BLaER1 treated with 17β-estradiol and CSF1 and Interleukin-3, amounts not matched to agents 10 nM and 100 nM (cell line): ENCODE data around the gene PPP2R5B.
A peak's percentile ranks its signal among the peaks of the same experiment; 100 is the strongest.

ENCODE experiments used
- H3K27ac ChIP-seq, 11 experiments: shearing (Covaris generic); formaldehyde crosslinking; 2 replicates each; pipeline ENCODE4 v1.8.1; 2022
- H3K27me3 ChIP-seq, 11 experiments: shearing (Covaris generic); formaldehyde crosslinking; 2 replicates each; pipeline ENCODE4 v1.8.1; 2022
- H3K36me3 ChIP-seq, 11 experiments: shearing (Covaris generic); formaldehyde crosslinking; 2 replicates each; pipeline ENCODE4 v1.8.1; 2022
- H3K4me1 ChIP-seq, 10 experiments: shearing (Covaris generic); formaldehyde crosslinking; 2 replicates each; pipeline ENCODE4 v1.8.1; 2022
- H3K4me2 ChIP-seq, 11 experiments: shearing (Covaris generic); formaldehyde crosslinking; 2 replicates each; pipeline ENCODE4 v1.8.1; 2022
- H3K4me3 ChIP-seq, 10 experiments: shearing (Covaris generic); formaldehyde crosslinking; 2 replicates each; pipeline ENCODE4 v1.8.1; 2022
- H3K9ac ChIP-seq, 11 experiments: shearing (Covaris generic); formaldehyde crosslinking; 2 replicates each; pipeline ENCODE4 v1.8.1; 2022
- H3K9me3 ChIP-seq, 11 experiments: shearing (Covaris generic); formaldehyde crosslinking; replicated peaks in 1 of 11; 2 replicates each; pipeline ENCODE4 v1.8.1; 2022
- H4K20me1 ChIP-seq, 11 experiments: shearing (Covaris generic); formaldehyde crosslinking; 2 replicates each; pipeline ENCODE4 v1.8.1; 2022
- Cebpa-rat ChIP-seq, 11 experiments: shearing (Covaris generic); IDR thresholded peaks; 2 replicates each; pipeline ENCODE4 v1.8.1; 2022

The PPP2R5B gene

DNA sequence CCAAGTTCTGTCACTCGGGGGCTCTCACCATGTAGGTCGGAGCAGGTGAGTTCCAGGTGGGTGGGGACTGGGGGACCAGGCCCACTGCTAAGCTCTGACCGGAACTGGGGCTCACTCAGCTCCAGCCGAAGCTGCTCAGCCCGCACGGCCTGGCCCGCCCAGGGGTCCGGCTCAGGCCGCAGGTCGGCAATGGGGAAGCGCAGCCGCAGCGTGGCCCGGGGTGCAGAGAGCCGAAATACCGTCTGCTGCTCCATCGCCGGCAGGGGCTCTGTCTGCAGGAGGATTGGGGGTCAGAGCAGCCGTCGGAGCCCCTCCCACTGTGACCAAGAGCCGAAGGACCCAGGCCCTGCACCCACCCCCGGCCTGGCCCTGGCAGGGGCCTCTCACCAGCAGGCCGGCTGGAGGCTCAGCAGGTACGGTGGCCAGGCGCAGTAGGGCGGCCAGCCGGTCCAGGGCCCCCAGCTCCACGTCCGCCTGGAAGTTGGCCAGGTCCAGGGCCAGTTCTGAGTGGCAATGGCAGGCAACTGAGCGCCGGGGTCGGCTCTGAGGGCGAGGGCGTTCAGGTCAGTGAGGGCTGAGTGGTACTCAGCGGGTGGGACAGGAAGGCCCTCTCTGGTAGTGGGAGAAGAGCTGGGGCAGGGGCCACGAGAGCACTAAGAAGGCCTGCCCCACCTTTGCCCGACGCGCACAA is 14.7 kb upstream of the PPP2R5B start:
- no peaks in the 10 kb centered on the region for H3K27me3 ChIP-seq
- no peak for TF ChIP-seq Cebpa-rat (IDR thresholded peaks at IDR 0.05)
- H3K4me1 ChIP-seq, result peaks cover 0 to 9% (median 0%) of the 10 kb centered on the region in 10 experiments; a peak in 7 of 20 replicates
- H3K9me3 ChIP-seq, result no peaks in the 10 kb centered on the region
- H3K9ac ChIP-seq, result no peak overlapping the region
- H3K27ac ChIP-seq, result no peak overlapping the region
- H3K36me3 ChIP-seq, result peaks cover 83 to 98% (median 96%) of the 10 kb centered on the region in 11 experiments
- H3K4me3 ChIP-seq, result no peak overlapping the region
- H4K20me1 ChIP-seq, result peaks cover 0 to 30% (median 0%) of the 10 kb centered on the region in 11 experiments; a peak in 3 of 22 replicates
- no peak overlapping the region for H3K4me2 ChIP-seq

DNA sequence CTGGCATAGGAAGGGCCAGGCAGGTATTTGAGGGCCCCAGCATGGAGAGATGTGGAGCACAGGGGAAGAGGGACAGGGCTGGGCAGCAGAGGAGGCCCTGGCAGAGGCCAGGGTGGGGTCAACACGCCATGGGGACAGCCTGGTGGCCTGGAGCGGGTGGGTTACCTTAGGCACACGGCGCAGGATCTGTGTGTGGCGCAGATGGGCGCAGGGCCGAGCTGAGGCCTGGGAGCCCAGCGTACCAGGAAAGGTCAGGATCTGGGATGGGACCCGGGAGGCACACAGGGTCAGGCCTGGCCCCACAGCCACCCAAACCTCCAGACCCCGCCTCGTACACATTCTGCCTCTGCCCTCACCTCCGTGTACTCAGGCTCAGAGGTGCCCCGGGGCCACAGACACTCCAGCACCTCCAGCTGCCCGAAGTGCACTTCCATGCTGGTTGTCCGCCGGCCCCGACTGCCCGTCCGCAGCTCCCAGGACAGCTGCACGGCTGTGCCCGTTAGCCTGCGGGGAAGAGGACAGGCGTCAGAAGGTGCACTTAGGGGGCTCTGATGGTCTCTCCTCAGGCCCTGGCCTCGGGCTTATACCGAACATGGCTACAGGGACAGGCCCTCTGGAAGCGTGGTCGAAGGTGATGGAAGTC is 13.9 kb upstream of the PPP2R5B start:
- Histone ChIP-seq H3K27ac (no peak overlapping the region), H3K4me2 (no peak overlapping the region), H4K20me1 (peaks cover 0 to 26% (median 4%) of the 10 kb centered on the region in 11 experiments; a peak in 8 of 22 replicates), H3K4me3 (no peak overlapping the region), H3K36me3 (peaks cover 77 to 90% (median 89%) of the 10 kb centered on the region in 11 experiments), H3K4me1 (peaks cover 4 to 13% (median 6%) of the 10 kb centered on the region in 10 experiments; a peak in 19 of 20 replicates), H3K9ac (no peak overlapping the region), H3K27me3 (no peaks in the 10 kb centered on the region), H3K9me3 (no peaks in the 10 kb centered on the region)
- no peak for TF ChIP-seq Cebpa-rat (IDR thresholded peaks at IDR 0.05)

DNA sequence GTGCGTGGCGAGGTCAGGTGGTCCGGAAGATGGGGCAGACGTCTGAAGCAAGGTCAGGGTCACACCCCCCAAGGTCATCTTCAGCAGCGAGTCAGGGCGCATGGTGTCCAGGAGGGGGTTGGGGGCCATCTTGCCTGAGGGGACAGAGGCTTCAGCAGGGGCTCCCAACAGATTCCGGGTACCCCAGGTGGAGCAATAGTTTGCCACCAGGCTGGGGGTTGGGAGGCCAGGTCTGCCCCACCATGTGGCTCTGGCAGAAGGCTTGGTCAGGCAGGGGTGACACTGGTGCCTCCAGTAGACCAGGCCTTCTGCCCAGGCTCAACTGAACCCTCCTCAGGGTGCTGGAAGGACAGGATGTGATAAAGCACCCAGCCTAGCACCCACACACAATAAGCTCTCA is 13.3 kb upstream of the PPP2R5B start:
- TF ChIP-seq Cebpa-rat (IDR thresholded peaks at IDR 0.05), result no peak
- Histone ChIP-seq H3K27me3 (no peaks in the 10 kb centered on the region), H3K4me2 (no peak overlapping the region), H3K4me1 (peaks cover 9 to 18% (median 12%) of the 10 kb centered on the region in 10 experiments), H3K4me3 (no peak overlapping the region), H3K36me3 (peaks cover 72 to 84% (median 83%) of the 10 kb centered on the region in 11 experiments), H3K9ac (peak overlapping the region in 4 of 11 experiments; percentile 15 to 46 (median 30); a peak in 3 of 22 replicates), H4K20me1 (peaks cover 0 to 20% (median 5%) of the 10 kb centered on the region in 11 experiments; a peak in 8 of 22 replicates), H3K27ac (peak overlapping the region in 2 of 11 experiments; percentile 23 to 34; a peak in 2 of 22 replicates), H3K9me3 (no peaks in the 10 kb centered on the region)

DNA sequence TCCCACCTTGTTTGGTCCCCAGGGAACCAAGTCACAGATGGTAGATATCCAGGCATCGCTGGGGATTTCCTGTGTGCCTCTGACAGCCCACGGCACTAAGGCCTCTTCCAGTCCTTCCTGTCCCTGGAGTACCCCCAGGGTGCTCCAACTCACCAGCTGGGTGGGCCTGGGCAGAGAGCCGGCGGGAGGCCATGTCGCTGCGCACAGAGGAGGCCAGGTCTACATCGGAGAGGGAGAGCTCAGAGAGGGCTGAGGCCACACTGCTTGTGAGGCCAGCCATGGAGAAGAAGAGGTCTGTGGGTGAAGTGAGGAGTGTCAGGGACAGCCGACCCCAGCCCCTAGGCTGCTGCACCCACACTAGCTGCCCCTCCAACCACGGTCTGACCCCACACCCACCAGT is 12.8 kb upstream of the PPP2R5B start:
- H3K36me3 ChIP-seq, result peaks cover 69 to 79% (median 77%) of the 10 kb centered on the region in 11 experiments
- 0 out of 22 replicates have a peak overlapping the region, but pooled peaks of 1 of the 11 experiments have one; percentile 0 for H3K4me2 ChIP-seq
- TF ChIP-seq Cebpa-rat (IDR thresholded peaks at IDR 0.05), result no peak
- no peak overlapping the region for H3K4me3 ChIP-seq
- peak overlapping the region in 2 of 11 experiments; percentile 23 to 34; a peak in 5 of 22 replicates for H3K27ac ChIP-seq
- H3K9ac ChIP-seq, result peak overlapping the region in 4 of 11 experiments; percentile 15 to 46 (median 30); a peak in 6 of 22 replicates
- H3K4me1 ChIP-seq, result peaks cover 12 to 24% (median 14%) of the 10 kb centered on the region in 10 experiments
- no peaks in the 10 kb centered on the region for H3K9me3 ChIP-seq
- no peaks in the 10 kb centered on the region for H3K27me3 ChIP-seq
- peaks cover 0 to 18% (median 5%) of the 10 kb centered on the region in 11 experiments; a peak in 8 of 22 replicates for H4K20me1 ChIP-seq

DNA sequence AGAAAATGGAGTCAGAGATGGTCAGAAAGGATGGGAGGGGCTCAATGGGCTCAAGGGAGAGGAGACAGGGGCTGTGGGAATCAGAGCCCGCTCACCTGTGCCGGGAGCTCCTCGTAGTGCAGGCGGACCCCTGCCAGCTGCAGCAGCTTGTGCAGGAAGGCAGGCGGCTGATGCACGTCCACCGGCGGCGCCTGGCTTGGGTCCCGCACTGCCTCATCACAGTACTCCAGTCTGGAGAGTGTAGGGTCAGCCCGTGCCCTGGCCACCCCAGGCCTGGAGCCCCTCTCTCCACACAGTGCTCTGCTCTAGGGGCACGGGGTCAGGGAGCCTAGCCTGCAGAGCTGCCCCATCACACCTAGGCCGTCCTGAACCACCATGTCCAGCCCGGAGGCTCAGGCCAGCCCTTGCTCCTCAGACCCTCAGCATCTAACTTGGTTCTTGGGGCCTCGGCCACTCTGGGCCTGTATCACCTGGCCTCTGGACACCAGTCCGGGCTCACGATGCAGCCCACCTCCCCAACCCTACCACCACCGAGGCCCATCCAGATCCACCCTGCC is 11.2 kb upstream of the PPP2R5B start:
- Histone ChIP-seq H3K9ac (0 out of 22 replicates have a peak overlapping the region, but pooled peaks of 3 of the 11 experiments have one; percentile 2 to 10 (median 5)), H3K4me2 (no peak overlapping the region), H3K27ac (no peak overlapping the region), H3K9me3 (no peaks in the 10 kb centered on the region), H4K20me1 (peaks cover 0 to 18% (median 5%) of the 10 kb centered on the region in 11 experiments; a peak in 8 of 22 replicates), H3K4me1 (peaks cover 18 to 31% (median 22%) of the 10 kb centered on the region in 10 experiments), H3K4me3 (no peak overlapping the region), H3K36me3 (peaks cover 60 to 64% (median 62%) of the 10 kb centered on the region in 11 experiments), H3K27me3 (no peaks in the 10 kb centered on the region)
- no peak for TF ChIP-seq Cebpa-rat (IDR thresholded peaks at IDR 0.05)

GRCh38 chr11:64914123-64914522 is 10.4 kb upstream of the PPP2R5B start:
- no peaks in the 10 kb centered on the region for H3K27me3 ChIP-seq
- peaks cover 27 to 40% (median 31%) of the 10 kb centered on the region in 10 experiments for H3K4me1 ChIP-seq
- no peak overlapping the region for H3K4me3 ChIP-seq
- TF ChIP-seq Cebpa-rat (IDR thresholded peaks at IDR 0.05), result no peak
- peak overlapping the region in 3 of 11 experiments; percentile 13 to 35 (median 29); a peak in 1 of 22 replicates for H3K9ac ChIP-seq
- H3K36me3 ChIP-seq, result peaks cover 51 to 55% (median 53%) of the 10 kb centered on the region in 11 experiments
- H3K27ac ChIP-seq, result no peak overlapping the region
- no peaks in the 10 kb centered on the region for H3K9me3 ChIP-seq
- peaks cover 0 to 18% (median 5%) of the 10 kb centered on the region in 11 experiments; a peak in 8 of 22 replicates for H4K20me1 ChIP-seq
- no peak overlapping the region for H3K4me2 ChIP-seq

GRCh38 chr11:64915376-64915887 is 9.1 kb upstream of the PPP2R5B start:
- H3K4me1 ChIP-seq, result peaks cover 40 to 53% (median 44%) of the 10 kb centered on the region in 10 experiments
- peak overlapping the region in 10 of 11 experiments; percentile 77 to 90 (median 86); a peak in 20 of 22 replicates for H3K27ac ChIP-seq
- H3K36me3 ChIP-seq, result peaks cover 38 to 42% (median 40%) of the 10 kb centered on the region in 11 experiments
- H4K20me1 ChIP-seq, result peaks cover 0 to 18% (median 5%) of the 10 kb centered on the region in 11 experiments; a peak in 7 of 22 replicates
- H3K4me2 ChIP-seq, result peak overlapping the region; percentile 83 to 98 (median 96)
- H3K9me3 ChIP-seq, result no peaks in the 10 kb centered on the region
- H3K9ac ChIP-seq, result peak overlapping the region; percentile 87 to 95 (median 91)
- H3K4me3 ChIP-seq, result peak overlapping the region; percentile 68 to 91 (median 78); a peak in 19 of 20 replicates
- H3K27me3 ChIP-seq, result no peaks in the 10 kb centered on the region
- no peak for TF ChIP-seq Cebpa-rat (IDR thresholded peaks at IDR 0.05)

DNA sequence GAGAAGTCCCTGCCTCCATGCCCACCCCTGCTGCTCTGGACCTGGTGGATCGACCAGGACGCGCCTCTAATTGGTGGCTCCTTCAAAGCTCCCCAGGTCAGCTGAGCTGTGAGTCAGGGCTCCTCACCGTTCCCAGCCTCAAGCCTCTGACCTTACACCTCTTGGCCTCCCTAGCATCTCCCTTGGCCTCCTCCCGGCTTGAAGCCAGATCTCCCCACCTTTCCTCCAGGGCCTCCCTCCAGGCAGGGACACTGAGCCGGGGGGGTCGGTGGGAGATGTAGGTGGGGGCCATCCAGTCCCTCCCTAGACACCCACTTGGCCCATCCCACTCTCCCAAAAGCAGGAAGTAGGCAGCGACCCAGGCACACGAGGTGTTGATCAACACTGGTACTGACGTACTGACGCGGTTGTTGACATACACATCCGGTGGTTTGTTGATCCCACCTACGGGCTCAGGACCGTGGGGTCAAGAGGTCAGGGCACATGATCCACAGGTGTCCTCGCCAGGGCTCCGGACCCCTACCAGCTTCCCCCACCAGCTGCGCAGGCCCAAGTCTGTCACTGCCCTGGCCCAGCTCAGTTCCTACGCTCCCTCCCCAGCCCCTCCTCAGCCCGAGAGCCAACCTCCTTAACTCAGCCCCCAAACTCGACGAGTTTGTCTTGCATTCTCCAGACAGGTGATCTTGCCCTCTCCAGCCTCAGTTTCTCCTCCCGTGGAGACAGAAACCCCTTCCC is 8.3 kb upstream of the PPP2R5B start:
- peaks cover 46 to 60% (median 51%) of the 10 kb centered on the region in 10 experiments for H3K4me1 ChIP-seq
- H3K36me3 ChIP-seq, result peaks cover 30 to 34% (median 33%) of the 10 kb centered on the region in 11 experiments
- no peaks in the 10 kb centered on the region for H3K9me3 ChIP-seq
- peak overlapping the region; percentile 68 to 91 (median 78) for H3K4me3 ChIP-seq
- H3K9ac ChIP-seq, result peak overlapping the region; percentile 87 to 95 (median 91)
- peaks cover 0 to 18% (median 4%) of the 10 kb centered on the region in 11 experiments; a peak in 7 of 22 replicates for H4K20me1 ChIP-seq
- TF ChIP-seq Cebpa-rat (IDR thresholded peaks at IDR 0.05), result no peak
- H3K27ac ChIP-seq, result peak overlapping the region; percentile 57 to 90 (median 86)
- H3K4me2 ChIP-seq, result peak overlapping the region; percentile 83 to 98 (median 96)
- no peaks in the 10 kb centered on the region for H3K27me3 ChIP-seq
